Type B pancreatic cell (in vitro differentiated cells): Measurements from ENCODE around the gene NACC2. TPM values are rescaled to one million over a fixed set of nuclear protein-coding genes. Genes with fewer than 3 reads are reported as not detected.

ENCODE experiments used
- DNase-seq: peaks from one replicate; pipeline ENCODE4 v3.0.0; 2021; ENCODE audit warnings: mixed read lengths; ENCODE audit not compliant: unreplicated experiment; ENCODE audit errors: extremely low spot score
- H3K27ac Mint-ChIP-seq: 2 replicates; pipeline ENCODE4 v1.8.0; 2021; ENCODE audit warnings: mild to moderate bottlenecking, mixed read lengths
- H3K27me3 Mint-ChIP-seq: 2 replicates; pipeline ENCODE4 v1.8.0; 2021; ENCODE audit warnings: mixed read lengths
- H3K36me3 Mint-ChIP-seq: 2 replicates; pipeline ENCODE4 v1.8.0; 2021; ENCODE audit warnings: mixed read lengths
- H3K4me1 Mint-ChIP-seq: one replicate; pipeline ENCODE4 v1.8.0; 2021; ENCODE audit warnings: mixed read lengths; ENCODE audit not compliant: unreplicated experiment
- H3K4me3 Mint-ChIP-seq: 2 replicates; pipeline ENCODE4 v1.8.0; 2021; ENCODE audit warnings: mild to moderate bottlenecking, mixed read lengths
- H3K9me3 Mint-ChIP-seq: 2 replicates; pipeline ENCODE4 v1.8.0; 2021; ENCODE audit warnings: mixed read lengths
- total RNA-seq: library from RNA; stranded (reverse); gene quantifications from 2 replicates; pipeline ENCODE4 v1.2.1, GENCODE V29; 2021; ENCODE audit warnings: low replicate concordance
- TF ChIP-seq, protein P1 (sequence below): fragments of 200-600 bp; sonication (generic); conservative IDR thresholded peaks from 2 replicates; pipeline ENCODE4 v1.5.0; 2021; ENCODE audit warnings: antibody characterized with exemption, mild to moderate bottlenecking

Gene NACC2
- total RNA-seq, 1 donor from 2014 or later: 9.3 TPM

DNA sequence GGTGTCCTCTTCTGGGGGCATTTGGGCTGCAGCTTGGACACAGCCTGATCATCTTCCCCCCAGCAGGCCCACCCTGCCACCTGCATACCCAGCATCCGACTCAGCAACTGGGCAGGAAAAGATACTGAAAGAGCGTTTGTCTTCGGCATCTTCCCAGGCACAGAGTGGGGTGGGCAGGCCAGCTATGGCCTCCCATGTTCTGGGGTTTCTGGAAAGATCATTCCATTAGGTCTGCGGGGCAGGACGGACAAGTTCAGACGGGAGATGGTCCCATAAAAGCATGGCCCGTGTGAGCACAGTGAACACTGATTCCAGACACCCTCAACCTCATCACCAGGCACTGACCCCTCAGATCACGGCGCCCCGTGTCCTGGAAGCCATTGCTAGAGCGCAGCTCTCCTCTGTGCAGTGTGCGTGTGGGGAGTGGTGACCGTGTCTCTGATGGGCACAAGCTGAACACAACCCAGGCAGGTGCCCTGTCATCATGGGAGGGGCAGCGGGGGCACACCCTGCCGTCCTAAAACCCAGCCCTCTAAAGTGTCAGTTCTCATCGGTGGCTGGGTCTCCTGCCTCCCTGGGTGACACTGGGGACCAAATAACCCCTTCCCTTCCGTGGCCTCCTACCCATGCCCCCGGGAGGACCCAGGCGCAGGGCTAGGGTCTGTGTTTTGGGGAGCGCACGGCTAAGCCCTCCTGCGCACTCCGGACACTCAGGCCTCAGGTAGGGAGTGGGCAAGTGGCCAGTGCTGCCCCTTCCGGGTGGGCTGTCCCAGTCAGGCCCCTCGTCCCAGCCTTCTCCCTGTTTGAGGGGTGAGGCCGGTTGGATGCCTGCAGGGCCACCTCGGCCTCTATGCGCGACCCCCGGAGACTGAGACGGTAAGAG, 36.8 kb upstream of the NACC2 start:
- no peak for DNase-seq
- Mint-ChIP-seq H3K36me3 (no peaks in the 10 kb centered on the region), H3K27me3 (peaks cover 42% of the 10 kb centered on the region), H3K4me3 (peak overlapping the region; percentile 51), H3K27ac (no peak overlapping the region), H3K9me3 (no peaks in the 10 kb centered on the region), H3K4me1 (peaks cover 17% of the 10 kb centered on the region)
- TF ChIP-seq, protein P1, sequence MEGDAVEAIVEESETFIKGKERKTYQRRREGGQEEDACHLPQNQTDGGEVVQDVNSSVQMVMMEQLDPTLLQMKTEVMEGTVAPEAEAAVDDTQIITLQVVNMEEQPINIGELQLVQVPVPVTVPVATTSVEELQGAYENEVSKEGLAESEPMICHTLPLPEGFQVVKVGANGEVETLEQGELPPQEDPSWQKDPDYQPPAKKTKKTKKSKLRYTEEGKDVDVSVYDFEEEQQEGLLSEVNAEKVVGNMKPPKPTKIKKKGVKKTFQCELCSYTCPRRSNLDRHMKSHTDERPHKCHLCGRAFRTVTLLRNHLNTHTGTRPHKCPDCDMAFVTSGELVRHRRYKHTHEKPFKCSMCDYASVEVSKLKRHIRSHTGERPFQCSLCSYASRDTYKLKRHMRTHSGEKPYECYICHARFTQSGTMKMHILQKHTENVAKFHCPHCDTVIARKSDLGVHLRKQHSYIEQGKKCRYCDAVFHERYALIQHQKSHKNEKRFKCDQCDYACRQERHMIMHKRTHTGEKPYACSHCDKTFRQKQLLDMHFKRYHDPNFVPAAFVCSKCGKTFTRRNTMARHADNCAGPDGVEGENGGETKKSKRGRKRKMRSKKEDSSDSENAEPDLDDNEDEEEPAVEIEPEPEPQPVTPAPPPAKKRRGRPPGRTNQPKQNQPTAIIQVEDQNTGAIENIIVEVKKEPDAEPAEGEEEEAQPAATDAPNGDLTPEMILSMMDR: no peak

DNA sequence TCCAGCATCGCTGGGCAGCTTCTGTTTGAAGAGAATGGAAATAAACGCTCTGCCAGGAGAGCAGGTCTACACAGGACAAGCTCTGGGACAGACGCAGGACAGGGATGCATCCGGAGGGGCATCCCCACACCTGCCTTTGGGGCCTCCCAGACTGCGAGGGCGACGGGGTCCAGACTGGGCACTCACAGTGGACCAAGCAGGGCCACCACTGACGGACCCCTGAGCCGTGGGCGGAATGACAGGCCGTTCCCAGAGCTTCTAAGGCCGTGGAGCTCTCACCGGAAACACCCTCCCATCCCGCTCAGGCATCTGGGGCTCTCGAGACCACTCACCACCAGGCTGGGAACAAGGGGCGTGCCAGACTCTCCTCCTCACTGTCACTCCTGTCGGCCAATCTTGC, 34.1 kb upstream of the NACC2 start:
- Mint-ChIP-seq H3K27me3 (peaks cover 38% of the 10 kb centered on the region), H3K4me3 (no peak overlapping the region), H3K9me3 (peaks cover 5% of the 10 kb centered on the region), H3K4me1 (peaks cover 15% of the 10 kb centered on the region), H3K36me3 (no peaks in the 10 kb centered on the region), H3K27ac (peak overlapping the region; percentile 9)
- TF ChIP-seq, protein P1: no peak
- DNase-seq: no peak

DNA sequence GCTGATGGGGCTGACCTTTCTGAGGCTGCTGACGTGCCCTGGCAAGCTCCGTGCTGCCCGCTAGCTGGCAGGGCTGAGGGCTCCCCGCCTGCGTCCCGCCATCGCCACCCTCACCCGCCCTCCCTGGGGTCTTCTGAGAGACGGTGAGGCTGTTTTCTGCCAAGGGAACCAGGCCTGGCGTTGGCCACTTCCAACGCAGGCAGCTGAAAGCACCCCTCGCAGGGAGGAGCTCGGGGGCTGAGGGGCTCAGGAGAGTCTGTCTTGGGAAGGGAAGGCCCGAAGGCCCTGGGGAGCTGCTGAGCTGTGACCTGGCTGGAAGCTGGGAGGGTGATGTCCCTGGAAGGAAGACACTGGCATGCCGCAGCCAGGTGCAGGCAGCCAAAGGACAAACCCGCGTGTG, 33.3 kb upstream of the NACC2 start:
- Mint-ChIP-seq H3K4me3 (no peak overlapping the region), H3K27me3 (peaks cover 31% of the 10 kb centered on the region), H3K36me3 (no peaks in the 10 kb centered on the region), H3K4me1 (peaks cover 12% of the 10 kb centered on the region), H3K27ac (no peak overlapping the region), H3K9me3 (peaks cover 5% of the 10 kb centered on the region)
- DNase-seq: no peak
- TF ChIP-seq, protein P1: no peak

DNA sequence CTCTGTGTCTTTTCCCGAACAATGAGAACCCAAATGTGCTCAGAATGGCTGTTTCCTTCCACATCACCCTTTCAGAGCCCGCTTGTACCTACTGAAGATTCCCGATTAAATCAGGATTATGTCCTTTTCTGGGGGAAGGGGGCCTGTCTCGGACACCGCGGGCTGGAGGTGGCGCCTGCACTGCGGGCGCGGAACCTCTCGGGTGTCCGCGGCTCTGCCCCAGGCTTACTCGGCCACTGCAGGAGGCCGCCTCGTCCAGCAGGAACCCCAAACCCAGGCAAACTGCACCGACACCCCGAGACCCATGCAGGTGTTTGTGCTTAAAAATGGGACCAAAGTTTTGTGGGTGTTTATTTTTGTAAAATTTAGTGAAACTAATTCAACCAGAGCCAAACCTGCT, 32.2 kb upstream of the NACC2 start:
- Mint-ChIP-seq H3K4me3 (no peak overlapping the region), H3K4me1 (peaks cover 12% of the 10 kb centered on the region), H3K27me3 (peaks cover 31% of the 10 kb centered on the region), H3K9me3 (peaks cover 5% of the 10 kb centered on the region), H3K27ac (no peak overlapping the region), H3K36me3 (no peaks in the 10 kb centered on the region)
- DNase-seq: no peak
- TF ChIP-seq, protein P1: no peak

DNA sequence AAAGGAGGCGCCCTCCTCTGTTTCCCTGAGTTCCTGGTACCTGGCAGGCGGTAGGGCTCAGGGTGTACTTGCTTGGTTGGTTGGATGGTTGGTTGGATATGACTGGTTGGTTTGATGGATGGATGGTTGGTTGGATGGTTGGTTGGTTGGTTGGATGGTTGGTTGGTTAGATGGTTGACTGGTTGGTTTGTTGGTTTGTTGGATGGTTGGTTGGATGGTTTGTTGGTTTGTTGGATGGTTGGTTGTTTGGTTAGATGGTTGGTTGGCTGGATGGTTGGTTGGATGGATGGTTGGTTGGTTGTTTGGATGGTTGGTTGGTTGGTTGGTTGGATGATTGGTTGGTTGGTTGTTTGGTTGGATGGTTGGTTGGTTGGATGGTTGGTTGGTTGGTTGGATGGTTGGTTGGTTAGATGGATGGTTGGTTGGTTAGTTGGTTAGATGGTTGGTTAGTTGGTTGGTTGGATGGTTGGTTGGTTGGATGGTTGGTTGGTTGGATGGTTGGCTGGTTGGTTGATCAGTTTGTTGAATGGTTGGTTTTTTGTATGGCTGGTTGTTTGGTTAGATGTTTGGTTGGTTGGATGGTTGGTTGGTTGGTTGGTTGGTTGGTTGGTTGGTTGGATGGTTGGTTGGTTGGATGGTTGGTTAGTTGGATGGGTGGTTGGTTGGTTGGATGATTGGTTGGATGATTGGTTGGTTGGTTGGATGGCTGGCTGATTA, 30.0 kb upstream of the NACC2 start:
- H3K4me1 Mint-ChIP-seq: peaks cover 4% of the 10 kb centered on the region
- H3K27me3 Mint-ChIP-seq: peaks cover 21% of the 10 kb centered on the region
- H3K27ac Mint-ChIP-seq: no peak overlapping the region
- H3K4me3 Mint-ChIP-seq: no peak overlapping the region
- DNase-seq: no peak
- H3K36me3 Mint-ChIP-seq: no peaks in the 10 kb centered on the region
- TF ChIP-seq, protein P1: no peak
- H3K9me3 Mint-ChIP-seq: peaks cover 5% of the 10 kb centered on the region
